A673 (cell line): Measurements from ENCODE around the gene MRS2. TPM values are rescaled to one million over a fixed set of nuclear protein-coding genes. Genes with fewer than 3 reads are reported as not detected.

ENCODE experiments used
- BruUV-seq: library from RNA; stranded (reverse); fragments of 400-500 nt; replicated peaks from 2 replicates; lab custom pipeline; 2021; lab: Mats Ljungman, UMichigan
- CTCF ChIA-PET: fragments of 300-600 bp; sonication (Branson Sonifier 250); formaldehyde crosslinking; loops from one replicate; lab custom pipeline; 2022; ENCODE audit warnings: antibody characterized with exemption; lab: Charles Lee
- POLR2A ChIA-PET: fragments of 300-600 bp; sonication (Branson Sonifier 250); formaldehyde crosslinking; loops from one replicate; lab custom pipeline; 2022; ENCODE audit warnings: antibody characterized with exemption; ENCODE audit not compliant: low non-redundant PET; lab: Charles Lee
- DNase-seq: peaks from one replicate; pipeline ENCODE4 v3.0.0-alpha.2; 2015; ENCODE audit warnings: low spot score
- H3K27ac ChIP-seq: fragments of 200-600 bp; sonication (generic); 2 replicates; pipeline ENCODE4 v1.5.1; 2016; ENCODE audit warnings: mixed run types, low read depth, mild to moderate bottlenecking, mixed read lengths, antibody characterized with exemption, low read length; ENCODE audit not compliant: poor library complexity, severe bottlenecking
- H3K27me3 ChIP-seq: fragments of 200-600 bp; sonication (generic); replicated peaks from 2 replicates; pipeline ENCODE4 v1.6.1; 2017; ENCODE audit warnings: mixed run types, low read depth, mild to moderate bottlenecking, mixed read lengths, antibody characterized with exemption, low read length; ENCODE audit not compliant: insufficient read depth, poor library complexity
- H3K36me3 ChIP-seq: fragments of 200-600 bp; sonication (generic); 2 replicates; pipeline ENCODE4 v1.6.1; 2016; ENCODE audit warnings: mixed run types, mild to moderate bottlenecking, mixed read lengths, antibody characterized with exemption, low read length; ENCODE audit not compliant: insufficient read depth, poor library complexity, severe bottlenecking
- H3K4me1 ChIP-seq: fragments of 200-600 bp; sonication (generic); 2 replicates; pipeline ENCODE4 v1.6.1; 2017; ENCODE audit warnings: mixed run types, mild to moderate bottlenecking, mixed read lengths, antibody characterized with exemption, low read length; ENCODE audit not compliant: insufficient read depth, poor library complexity, severe bottlenecking
- H3K4me3 ChIP-seq: fragments of 200-600 bp; sonication (generic); 2 replicates; pipeline ENCODE4 v1.5.1; 2016; ENCODE audit warnings: low read depth, mixed run types, mild to moderate bottlenecking, mixed read lengths, low read length; ENCODE audit not compliant: poor library complexity, severe bottlenecking
- H3K9me3 ChIP-seq: fragments of 200-600 bp; sonication (generic); 2 replicates; pipeline ENCODE4 v1.6.1; 2016; ENCODE audit warnings: mixed run types, low read depth, mild to moderate bottlenecking, mixed read lengths, antibody characterized with exemption, low read length; ENCODE audit not compliant: poor library complexity, severe bottlenecking
- EZH2 ChIP-seq: fragments of 200-600 bp; sonication (generic); IDR thresholded peaks from 2 replicates; pipeline ENCODE4 v1.6.1; 2017; ENCODE audit warnings: borderline replicate concordance, low read depth, mild to moderate bottlenecking, mixed read lengths, antibody characterized with exemption, low read length; ENCODE audit not compliant: poor library complexity, severe bottlenecking
- intact Hi-C: fragments of 100-400 bp; cut with micrococcal nuclease; formaldehyde crosslinking; loops from one replicate; pipeline ENCODE4 v1.10.0; 2022; ENCODE audit not compliant: unreplicated experiment
- total RNA-seq: library from RNA; stranded (reverse); gene quantifications from 2 replicates; pipeline ENCODE4 v1.2.3, GENCODE V29; 2021
- TF ChIP-seq, protein P1 (sequence below): fragments of 300-800, 200-600 bp; sonication (generic); conservative IDR thresholded peaks from 2 replicates; pipeline ENCODE4 v1.5.1; 2017; ENCODE audit warnings: low read depth, mild to moderate bottlenecking, antibody characterized with exemption, low read length, moderate library complexity, mixed read lengths

Gene MRS2
- total RNA-seq, 1 experiment from 2014 or later = 46.6 TPM

DNA sequence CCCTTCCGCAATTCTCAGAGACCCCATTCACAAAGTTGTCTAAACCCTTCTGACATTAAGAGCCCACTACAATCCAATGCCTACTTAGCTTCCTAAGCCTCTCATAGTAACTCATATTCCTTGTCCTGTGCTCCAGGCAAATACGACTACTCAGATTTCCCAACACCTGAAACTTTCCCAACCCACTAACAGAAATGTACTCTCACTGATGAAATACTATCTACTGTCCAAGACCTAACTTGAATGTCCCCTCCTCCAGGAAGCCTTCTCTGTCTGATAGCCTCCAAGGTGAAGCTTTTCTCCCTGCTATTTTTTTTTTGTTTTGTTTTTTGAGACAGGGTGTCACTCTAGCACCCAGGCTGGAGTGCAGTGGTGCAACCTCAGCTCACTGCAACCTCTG is 56.2 kb downstream of the MRS2 start:
- no peak for DNase-seq
- Histone ChIP-seq H3K4me3 (no peak overlapping the region), H3K27ac (no peak overlapping the region), H3K36me3 (no peaks in the 10 kb centered on the region), H3K9me3 (no peaks in the 10 kb centered on the region), H3K27me3 (peaks cover 3% of the 10 kb centered on the region), H3K4me1 (no peaks in the 10 kb centered on the region)
- ChIA-PET POLR2A (interaction anchor here (0.7 kb wide), 1 partner anchor 110 kb away, joined by 5 read pairs; no protein-coding TSS in a partner anchor), CTCF (no interaction called here)
- BruUV-seq = no TSS peak
- intact Hi-C loops = no loop called here
- TF ChIP-seq, protein P1, sequence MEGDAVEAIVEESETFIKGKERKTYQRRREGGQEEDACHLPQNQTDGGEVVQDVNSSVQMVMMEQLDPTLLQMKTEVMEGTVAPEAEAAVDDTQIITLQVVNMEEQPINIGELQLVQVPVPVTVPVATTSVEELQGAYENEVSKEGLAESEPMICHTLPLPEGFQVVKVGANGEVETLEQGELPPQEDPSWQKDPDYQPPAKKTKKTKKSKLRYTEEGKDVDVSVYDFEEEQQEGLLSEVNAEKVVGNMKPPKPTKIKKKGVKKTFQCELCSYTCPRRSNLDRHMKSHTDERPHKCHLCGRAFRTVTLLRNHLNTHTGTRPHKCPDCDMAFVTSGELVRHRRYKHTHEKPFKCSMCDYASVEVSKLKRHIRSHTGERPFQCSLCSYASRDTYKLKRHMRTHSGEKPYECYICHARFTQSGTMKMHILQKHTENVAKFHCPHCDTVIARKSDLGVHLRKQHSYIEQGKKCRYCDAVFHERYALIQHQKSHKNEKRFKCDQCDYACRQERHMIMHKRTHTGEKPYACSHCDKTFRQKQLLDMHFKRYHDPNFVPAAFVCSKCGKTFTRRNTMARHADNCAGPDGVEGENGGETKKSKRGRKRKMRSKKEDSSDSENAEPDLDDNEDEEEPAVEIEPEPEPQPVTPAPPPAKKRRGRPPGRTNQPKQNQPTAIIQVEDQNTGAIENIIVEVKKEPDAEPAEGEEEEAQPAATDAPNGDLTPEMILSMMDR = no peak
- no peak for TF ChIP-seq EZH2

DNA sequence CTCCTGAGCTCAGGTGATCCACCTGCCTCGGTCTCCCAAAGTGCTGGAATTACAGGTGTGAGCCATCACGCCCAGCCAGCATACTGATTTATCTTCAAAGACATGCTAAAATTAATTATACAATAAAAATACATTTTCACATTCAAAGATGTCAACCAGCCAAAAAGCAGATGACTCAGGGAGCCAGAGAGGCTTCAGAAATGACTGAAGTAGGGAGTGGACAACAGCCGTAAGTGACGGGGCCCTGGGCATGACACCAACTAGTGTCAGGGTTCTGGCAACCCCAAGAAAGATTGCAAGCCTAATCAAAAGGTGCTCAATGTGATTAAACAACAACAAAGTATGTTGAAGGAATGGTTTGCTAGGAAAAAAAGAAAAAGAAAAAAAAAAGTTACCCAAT is 58.2 kb downstream of the MRS2 start:
- intact Hi-C loops = no loop called here
- ChIA-PET POLR2A (no interaction called here), CTCF (no interaction called here)
- Histone ChIP-seq H3K27me3 (peaks cover 3% of the 10 kb centered on the region), H3K9me3 (no peaks in the 10 kb centered on the region), H3K4me1 (no peaks in the 10 kb centered on the region), H3K27ac (no peak overlapping the region), H3K36me3 (no peaks in the 10 kb centered on the region), H3K4me3 (no peak overlapping the region)
- no peak for TF ChIP-seq EZH2
- TF ChIP-seq, protein P1 = no peak
- BruUV-seq = no TSS peak
- DNase-seq = no peak

DNA sequence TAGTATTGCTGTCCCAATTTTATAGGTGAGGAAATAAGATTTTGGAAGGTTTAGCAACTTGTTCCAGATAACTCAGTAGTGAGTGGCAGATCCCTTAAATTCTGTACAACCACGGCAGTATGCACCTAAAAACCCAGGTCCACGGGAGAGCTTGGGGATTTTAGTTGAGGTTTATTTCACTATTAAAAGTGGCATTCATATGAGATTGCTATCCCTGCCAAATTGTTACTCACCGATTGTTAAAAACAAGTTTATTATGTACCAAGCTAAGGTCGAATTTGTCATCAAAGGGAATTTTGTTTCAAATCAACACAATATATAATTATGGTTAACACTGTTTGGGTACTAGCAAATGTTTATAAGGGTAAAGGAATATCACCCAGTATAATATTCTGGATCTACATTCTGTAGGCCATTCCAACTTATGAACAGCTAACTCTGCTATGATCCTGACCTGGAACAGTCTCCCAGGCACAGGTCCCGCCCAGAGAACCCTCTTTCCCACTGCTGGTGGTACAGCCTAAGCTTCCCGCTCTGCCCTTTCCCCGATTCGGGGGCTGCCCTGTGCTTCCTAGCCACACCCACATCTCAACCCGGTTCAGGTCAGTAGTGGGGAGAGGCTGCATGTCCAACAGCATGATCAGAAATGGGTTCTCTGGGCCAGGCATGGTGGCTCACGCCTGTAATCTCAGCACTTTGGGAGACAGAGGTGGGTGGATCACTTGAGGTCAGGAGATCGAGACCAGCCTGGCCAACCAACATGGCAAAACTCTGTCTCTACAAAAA is 61.7 kb downstream of the MRS2 start:
- POLR2A ChIA-PET = no interaction called here
- CTCF ChIA-PET = no interaction called here
- no peaks in the 10 kb centered on the region for H3K4me1 ChIP-seq
- H3K9me3 ChIP-seq = no peaks in the 10 kb centered on the region
- no peaks in the 10 kb centered on the region for H3K36me3 ChIP-seq
- no peak for DNase-seq
- no peak for TF ChIP-seq EZH2
- TF ChIP-seq, protein P1 = no peak
- intact Hi-C loops = no loop called here
- H3K27me3 ChIP-seq = peaks cover 3% of the 10 kb centered on the region
- no TSS peak for BruUV-seq
- no peak overlapping the region for H3K4me3 ChIP-seq
- H3K27ac ChIP-seq = no peak overlapping the region
